ENCODE data around the gene NAT10.

DNA sequence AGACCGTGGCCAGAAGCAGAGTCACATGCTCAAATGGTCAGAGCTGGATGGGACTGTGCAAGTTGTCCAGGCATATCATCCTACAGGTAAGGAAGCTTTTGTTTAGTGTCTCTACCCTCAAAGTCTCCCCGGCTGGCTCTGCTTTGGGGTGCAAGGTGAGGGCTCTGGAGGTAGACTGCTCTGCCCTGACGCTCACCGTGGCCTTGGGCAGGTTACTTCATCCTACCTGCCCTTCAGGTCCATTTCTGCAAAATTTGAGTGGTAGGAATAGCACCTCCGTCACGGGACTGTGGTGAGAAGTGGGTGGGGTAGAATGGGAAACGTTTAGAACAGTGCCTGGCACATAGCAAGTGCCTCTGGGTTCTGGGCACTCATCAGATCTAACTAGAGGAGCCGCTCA is 42.2 kb downstream of the NAT10 start:
- TF ChIP-seq, protein P1, sequence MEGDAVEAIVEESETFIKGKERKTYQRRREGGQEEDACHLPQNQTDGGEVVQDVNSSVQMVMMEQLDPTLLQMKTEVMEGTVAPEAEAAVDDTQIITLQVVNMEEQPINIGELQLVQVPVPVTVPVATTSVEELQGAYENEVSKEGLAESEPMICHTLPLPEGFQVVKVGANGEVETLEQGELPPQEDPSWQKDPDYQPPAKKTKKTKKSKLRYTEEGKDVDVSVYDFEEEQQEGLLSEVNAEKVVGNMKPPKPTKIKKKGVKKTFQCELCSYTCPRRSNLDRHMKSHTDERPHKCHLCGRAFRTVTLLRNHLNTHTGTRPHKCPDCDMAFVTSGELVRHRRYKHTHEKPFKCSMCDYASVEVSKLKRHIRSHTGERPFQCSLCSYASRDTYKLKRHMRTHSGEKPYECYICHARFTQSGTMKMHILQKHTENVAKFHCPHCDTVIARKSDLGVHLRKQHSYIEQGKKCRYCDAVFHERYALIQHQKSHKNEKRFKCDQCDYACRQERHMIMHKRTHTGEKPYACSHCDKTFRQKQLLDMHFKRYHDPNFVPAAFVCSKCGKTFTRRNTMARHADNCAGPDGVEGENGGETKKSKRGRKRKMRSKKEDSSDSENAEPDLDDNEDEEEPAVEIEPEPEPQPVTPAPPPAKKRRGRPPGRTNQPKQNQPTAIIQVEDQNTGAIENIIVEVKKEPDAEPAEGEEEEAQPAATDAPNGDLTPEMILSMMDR (IDR thresholded peaks at IDR 0.05): no peak
- TF ChIP-seq POLR2A (IDR thresholded peaks at IDR 0.05): no peak
